ENCODE data around the gene TTLL9.
A peak's percentile ranks its signal among the peaks of the same experiment; 100 is the strongest.

TTLL9 gene

DNA sequence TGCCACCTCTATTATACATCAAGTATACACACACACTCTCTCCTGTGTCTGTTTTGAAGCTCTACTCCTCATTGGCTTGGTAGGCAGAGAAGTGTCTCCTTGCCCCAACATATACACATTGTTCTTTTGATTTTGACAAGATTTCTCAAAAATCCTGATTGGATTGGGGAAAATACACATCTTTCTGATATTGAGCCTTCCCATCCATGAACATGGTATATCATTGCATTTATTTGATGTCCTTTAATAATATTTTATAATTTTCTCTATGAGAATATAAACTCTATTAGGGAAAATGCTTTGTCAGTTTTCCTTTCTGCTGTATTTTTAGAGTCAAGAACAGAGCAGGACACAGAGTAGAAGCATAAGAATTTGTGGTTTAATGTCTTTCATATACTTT lies 7.2 kb downstream of the TTLL9 start:
- DNase-seq (ENCODE audit: low read depth in 1 of 2, low spot score in 1 of 2) = no peak

DNA sequence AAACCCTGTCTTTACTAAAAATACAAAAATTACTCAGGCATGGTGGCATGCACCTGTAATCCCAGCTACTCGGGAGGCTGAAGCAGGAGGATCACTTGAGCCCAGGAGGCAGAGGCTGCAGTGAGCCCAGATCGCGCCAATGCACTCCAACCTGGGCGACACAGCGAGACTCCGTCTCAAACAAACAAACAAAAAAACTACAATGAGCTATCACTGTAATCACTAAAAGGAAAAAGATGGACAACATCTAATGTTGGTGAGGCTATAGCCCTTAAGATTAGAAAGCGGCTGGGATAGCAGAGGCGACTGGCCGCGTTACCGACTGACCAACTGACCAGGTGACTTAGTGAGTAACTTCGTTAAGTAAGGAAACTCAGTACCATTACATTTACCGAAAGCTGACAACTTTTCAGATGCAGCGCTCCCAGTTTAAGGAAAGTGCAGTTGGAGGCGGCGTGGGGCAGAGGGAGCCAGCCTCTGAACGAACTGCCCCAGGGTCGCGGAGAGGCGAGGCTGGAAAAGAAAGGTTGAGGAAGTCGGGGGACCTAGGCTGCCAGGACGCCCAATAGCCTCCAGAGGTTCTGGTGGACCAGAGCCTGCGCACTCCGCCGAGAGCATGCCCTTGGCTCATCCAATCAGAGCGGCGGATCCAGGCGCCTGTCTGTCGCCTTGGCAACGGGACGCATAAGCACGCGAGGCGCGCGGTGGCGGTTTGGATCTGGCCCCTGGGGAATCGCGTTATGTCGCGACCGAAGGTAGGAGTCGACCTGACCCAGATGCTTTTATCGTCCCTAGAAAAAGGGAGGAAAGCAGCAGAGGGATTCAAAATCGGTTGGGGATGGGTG lies 8.9 kb downstream of the TTLL9 start:
- DNase-seq (ENCODE audit: low read depth in 1 of 2, low spot score in 1 of 2) = peak; percentile 44 to 51

GRCh38 chr20:31881945-31882344 lies 11.5 kb downstream of the TTLL9 start:
- DNase-seq (ENCODE audit: low read depth in 1 of 2, low spot score in 1 of 2) = no peak

DNA sequence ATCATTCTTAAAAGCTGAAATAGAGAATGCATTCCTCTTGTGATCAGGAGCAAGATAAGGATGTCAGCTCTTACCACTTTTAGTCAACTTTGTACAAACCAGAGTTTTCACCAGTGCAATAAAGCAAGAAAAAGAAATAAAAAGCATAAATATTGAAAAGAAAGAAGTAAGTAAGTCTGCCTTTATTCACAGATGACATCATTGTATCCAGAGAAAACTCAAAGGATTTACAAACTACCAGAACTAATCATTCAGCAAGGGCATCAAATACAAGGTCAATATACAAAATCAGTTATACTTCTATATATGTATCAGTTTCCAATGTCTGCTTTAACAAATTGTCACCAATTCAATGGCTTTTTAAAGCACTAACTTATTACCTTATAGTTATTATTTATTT lies 13.4 kb downstream of the TTLL9 start:
- DNase-seq (ENCODE audit: low read depth in 1 of 2, low spot score in 1 of 2) = no peak

GRCh38 chr20:31890646-31891045 lies 20.2 kb downstream of the TTLL9 start:
- DNase-seq (ENCODE audit: low read depth in 1 of 2, low spot score in 1 of 2) = no peak

DNA sequence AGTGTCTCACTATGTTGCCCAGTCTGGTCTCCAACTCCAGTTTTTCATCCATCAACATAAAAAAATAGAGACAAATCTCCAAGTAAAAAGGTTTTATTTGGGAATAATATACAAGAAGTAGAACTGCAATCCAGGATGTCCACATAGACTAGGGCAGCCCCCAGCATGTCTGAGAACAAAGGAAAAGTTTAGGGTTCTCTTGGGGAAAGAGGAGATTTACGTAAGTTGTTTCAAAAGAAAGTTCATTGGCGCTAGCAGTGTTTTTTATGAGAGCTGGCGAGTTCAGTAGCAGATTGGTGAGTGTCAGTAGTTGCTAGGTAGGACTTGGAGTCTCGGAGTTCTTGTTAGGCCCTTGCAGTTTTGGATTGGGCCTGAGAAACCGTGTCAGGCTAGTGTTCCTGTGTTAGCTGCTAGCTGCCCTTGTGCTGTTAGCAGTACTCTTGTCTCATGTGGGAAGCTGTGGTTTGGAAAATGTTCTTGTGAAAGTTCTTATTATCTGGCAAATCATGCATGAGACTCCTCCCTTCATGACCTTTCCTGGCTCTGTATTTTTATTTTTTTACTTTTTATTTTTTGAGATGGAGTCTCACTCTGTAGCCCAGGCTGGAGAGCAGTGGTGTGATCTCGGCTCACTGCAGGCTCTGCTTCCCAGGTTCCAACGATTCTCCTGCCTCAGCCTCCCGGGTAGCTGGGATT lies 24.7 kb downstream of the TTLL9 start:
- no peak for DNase-seq (ENCODE audit: low read depth in 1 of 2, low spot score in 1 of 2)

GRCh38 chr20:31896049-31896448 lies 25.6 kb downstream of the TTLL9 start:
- no peak for DNase-seq (ENCODE audit: low read depth in 1 of 2, low spot score in 1 of 2)

DNA sequence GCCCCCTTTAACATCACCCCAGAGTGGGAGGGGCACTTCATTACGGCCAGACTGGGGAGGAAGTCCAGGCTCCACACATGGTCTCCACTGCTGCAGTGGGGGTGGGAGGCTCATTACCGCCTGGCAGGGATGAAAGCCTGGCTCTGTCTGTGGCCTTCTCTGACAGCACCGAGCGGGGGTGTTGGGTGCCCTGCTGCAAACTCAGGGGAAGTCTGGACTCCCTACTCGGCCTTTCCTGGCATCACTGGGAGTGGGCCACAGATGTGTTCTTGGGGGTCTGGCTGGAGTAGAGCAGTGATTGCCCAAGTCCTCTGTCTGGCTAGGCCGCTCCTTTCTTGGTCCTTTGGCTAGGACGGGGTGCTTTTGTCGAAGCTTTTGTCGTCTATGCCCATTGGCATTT lies 27.1 kb downstream of the TTLL9 start:
- no peak for DNase-seq (ENCODE audit: low read depth in 1 of 2, low spot score in 1 of 2)

GRCh38 chr20:31901615-31902014 lies 31.2 kb downstream of the TTLL9 start:
- no peak for DNase-seq (ENCODE audit: low read depth in 1 of 2, low spot score in 1 of 2)

DNA sequence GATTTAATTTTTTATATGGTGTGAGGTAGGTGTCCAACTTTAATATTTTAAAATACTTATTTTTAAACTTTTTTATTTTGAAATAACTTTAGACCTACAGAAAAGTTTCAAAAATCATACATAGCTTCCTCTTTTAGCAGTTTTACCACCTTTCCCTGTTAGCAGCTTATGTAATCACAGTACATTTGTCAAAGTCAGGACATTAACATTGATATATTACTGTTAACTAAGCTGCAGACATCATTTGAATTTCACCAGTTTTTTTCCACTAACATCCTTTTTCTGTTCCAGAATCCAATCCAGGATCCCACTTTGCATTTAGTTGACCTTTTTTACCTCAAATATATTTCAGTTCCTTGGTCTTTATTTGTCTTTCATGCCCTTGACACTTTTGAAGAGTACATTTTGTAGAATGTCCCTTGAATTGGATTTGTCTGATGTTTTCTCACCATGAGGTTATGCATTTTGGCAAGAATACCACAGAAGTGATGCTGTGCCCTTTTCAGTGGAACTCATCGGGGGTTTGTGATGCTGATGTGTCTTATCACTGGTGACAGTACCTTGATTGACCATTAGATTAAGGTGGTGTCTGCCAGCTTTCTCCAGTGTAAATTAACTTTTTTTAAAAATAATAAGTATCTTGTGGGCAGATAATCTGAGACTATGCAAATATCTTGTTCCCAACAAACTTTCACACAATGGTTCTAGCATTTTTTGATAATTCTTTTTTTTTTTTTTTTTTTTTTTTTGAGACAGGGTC lies 33.4 kb downstream of the TTLL9 start:
- DNase-seq (ENCODE audit: low read depth in 1 of 2, low spot score in 1 of 2) = no peak

GRCh38 chr20:31906001-31906400 lies 35.6 kb downstream of the TTLL9 start:
- DNase-seq (ENCODE audit: low read depth in 1 of 2, low spot score in 1 of 2) = no peak

DNA sequence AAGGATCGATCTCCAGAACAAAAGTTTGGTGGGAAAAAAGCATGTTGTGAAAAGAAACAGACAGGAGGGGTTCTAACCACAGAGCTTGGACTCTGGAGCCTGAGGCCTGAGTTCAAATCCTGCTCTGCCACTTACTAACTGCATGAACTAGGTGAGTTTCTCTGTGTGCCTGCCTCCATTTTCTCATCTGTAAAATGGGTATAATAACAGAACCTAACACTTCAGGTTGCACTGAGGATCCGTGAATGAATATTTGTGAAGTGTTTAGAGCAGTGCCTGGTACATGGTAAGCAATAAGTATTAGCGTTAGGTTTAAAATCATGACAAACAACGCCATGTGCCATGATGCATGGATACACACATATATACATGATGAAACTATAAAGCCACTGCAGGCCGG lies 36.6 kb downstream of the TTLL9 start:
- no peak for DNase-seq (ENCODE audit: low read depth in 1 of 2, low spot score in 1 of 2)

DNA sequence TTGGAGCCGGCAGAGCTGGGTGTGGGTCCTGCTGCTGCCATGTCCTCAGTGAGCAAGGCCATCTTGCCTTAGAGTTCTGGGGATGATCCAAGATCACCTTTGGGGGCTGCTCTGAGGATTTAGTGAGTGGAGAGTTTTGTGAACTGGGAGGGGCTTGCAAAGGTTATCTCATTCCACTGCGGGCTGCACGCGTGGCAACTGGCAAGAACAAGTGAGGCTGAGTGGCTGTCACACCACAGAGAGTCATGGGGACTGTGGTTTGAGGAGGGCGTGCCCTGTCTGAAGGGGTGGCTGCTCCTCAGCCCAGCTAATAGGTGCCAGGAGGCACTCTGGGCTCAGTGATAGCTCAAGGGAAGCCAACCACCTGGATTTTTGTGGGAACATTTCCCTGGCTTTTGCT lies 37.6 kb downstream of the TTLL9 start:
- DNase-seq (ENCODE audit: low read depth in 1 of 2, low spot score in 1 of 2) = no peak

- no peak for DNase-seq (ENCODE audit: low read depth in 1 of 2, low spot score in 1 of 2)
These were observed 38.0 kb downstream of the TTLL9 start for GRCh38 chr20:31908424-31908823.

DNA sequence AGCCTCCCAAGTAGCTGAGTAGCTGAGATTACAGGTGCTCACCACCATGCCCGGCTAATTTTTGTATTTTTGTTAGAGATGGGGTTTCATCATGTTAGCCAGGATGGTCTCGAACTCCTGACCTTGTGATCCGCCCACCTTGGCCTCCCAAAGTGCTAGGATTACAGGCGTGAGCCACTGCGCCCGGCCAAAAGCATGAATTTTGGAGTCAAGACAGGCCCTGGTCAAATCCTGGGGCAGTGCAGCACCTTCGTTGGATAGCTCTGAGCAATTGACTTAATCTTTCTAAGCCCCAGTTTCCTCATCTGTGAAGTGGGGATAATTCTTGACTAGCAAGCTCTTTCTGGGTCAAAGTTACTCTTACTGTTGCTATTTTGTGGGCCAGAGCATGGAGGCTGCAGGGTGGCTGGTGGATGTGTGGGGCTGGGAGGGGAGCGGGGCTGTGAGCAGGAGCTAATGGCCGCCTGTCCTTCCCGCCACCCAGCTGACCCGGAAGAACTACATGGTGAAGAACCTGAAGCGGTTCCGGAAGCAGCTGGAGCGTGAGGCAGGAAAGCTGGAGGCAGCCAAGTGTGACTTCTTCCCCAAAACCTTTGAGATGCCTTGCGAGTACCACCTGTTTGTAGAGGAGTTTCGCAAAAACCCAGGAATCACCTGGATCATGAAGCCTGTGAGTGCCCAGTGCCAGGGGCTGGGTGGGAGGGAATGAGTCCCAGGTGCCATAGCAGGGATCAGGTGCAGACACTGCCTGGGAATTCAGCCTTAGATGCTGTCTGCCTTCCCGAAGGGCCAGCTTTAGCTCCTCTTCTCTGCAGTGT lies 39.0 kb downstream of the TTLL9 start:
- DNase-seq (ENCODE audit: low read depth in 1 of 2, low spot score in 1 of 2) = no peak

- DNase-seq (ENCODE audit: low read depth in 1 of 2, low spot score in 1 of 2) = no peak
These were observed 39.8 kb downstream of the TTLL9 start for GRCh38 chr20:31910071-31910803.

GRCh38 chr20:31913431-31914157 lies 43.2 kb downstream of the TTLL9 start:
- no peak for DNase-seq (ENCODE audit: low read depth in 1 of 2, low spot score in 1 of 2)

DNA sequence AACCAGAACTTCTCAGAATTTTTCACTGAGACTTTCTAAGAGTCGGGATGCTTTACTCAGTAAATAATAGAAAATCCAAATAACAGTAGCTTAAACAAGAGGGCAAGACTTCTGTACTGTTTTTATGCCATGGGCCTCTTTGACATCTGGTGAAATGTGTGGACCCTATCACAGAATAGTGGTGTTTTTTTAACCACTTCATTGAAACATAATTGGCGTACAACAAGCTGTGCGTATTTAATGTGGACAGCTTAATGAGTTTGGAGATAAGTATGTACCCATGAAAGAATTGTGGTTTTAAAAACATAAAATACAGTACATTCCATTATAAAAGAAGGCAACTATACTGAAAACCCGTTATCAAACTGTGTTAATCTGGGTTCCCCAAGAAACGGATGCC lies 43.7 kb downstream of the TTLL9 start:
- no peak for DNase-seq (ENCODE audit: low read depth in 1 of 2, low spot score in 1 of 2)

- no peak for DNase-seq (ENCODE audit: low read depth in 1 of 2, low spot score in 1 of 2)
These were observed 45.3 kb downstream of the TTLL9 start for GRCh38 chr20:31915491-31916280.

All from stimulated activated CD4-positive, alpha-beta T cell treated with anti-CD3 and anti-CD28 coated beads, Interleukin-15, amount 100 ng/mL, for 1 hour (primary cell).